ENCODE data around the gene CLOCK. TPM values are rescaled to one million over a fixed set of nuclear protein-coding genes. Genes with fewer than 3 reads are reported as not detected.

CLOCK gene
- total and polyA plus RNA-seq, 9 of the 15 experiments (the other 6 are each of a cell fraction or from before 2014, with no cell fraction given): 3.7 to 14.4 (median 9.4) TPM

GRCh38 chr4:55395529-55396307, 151.0 kb downstream of the CLOCK start, which contains the start of gene TMEM165 (continued):
- TF ChIP-seq ZNF318 (IDR thresholded peaks at IDR 0.05; ENCODE audit: borderline replicate concordance in 1 of 2, low read depth in 1 of 2) (no peak), SRSF9 (IDR thresholded peaks at IDR 0.05; ENCODE audit: borderline replicate concordance, low read depth, low read length) (no peak), ZNF780A (CRISPR knock-in tag; IDR thresholded peaks at IDR 0.05) (no peak), NR2C2 (CRISPR knock-in tag; IDR thresholded peaks at IDR 0.05) (peak; percentile 44; the same call in 1 of the 2 replicates), NR2C2 (tag; IDR thresholded peaks at IDR 0.05) (peak; percentile 85), GABPA (tag; conservative IDR thresholded peaks at IDR 0.05; ENCODE audit: low read depth) (peak; percentile 62), SRSF3 (IDR thresholded peaks at IDR 0.05; ENCODE audit: insufficient read depth, low read length) (no peak), TGIF2 (CRISPR knock-in tag; IDR thresholded peaks at IDR 0.05) (no peak), HOMEZ (CRISPR knock-in tag; IDR thresholded peaks at IDR 0.05) (no peak), C11orf30 (IDR thresholded peaks at IDR 0.05; ENCODE audit: low read depth) (0 out of 2 replicates have a peak, but pooled peaks have one; percentile 8), RHOXF2B (CRISPR knock-in tag; conservative IDR thresholded peaks at IDR 0.05) (no peak), GTF2F1 (IDR thresholded peaks at IDR 0.05; ENCODE audit: low read depth, low read length) (peak; percentile 51; the same call in 1 of the 2 replicates), RBM14 (IDR thresholded peaks at IDR 0.05; ENCODE audit: borderline replicate concordance, insufficient read depth, low read depth, low read length) (0 out of 2 replicates have a peak, but pooled peaks have one; percentile 67), RFX7 (CRISPR knock-in tag; IDR thresholded peaks at IDR 0.05) (no peak), U2AF1 (optimal IDR thresholded peaks at IDR 0.05; ENCODE audit: low read depth, low read length) (no peak), ZNF224 (CRISPR knock-in tag; IDR thresholded peaks at IDR 0.05) (no peak), NUFIP1 (IDR thresholded peaks at IDR 0.05; ENCODE audit: partially characterized antibody) (no peak), ZNF785 (CRISPR knock-in tag; IDR thresholded peaks at IDR 0.05) (no peak)

All from K562 (cell line).